K562 (cell line): ENCODE data around the gene DDR1.

ENCODE experiments used
- ATF3 ChIP-seq, 2 experiments: fragments of 450-650 bp in 1 of 2; sonication (generic) in 1 of 2; formaldehyde crosslinking in 1 of 2; IDR thresholded peaks in 1 of 2; conservative IDR thresholded peaks in 1 of 2; 2 replicates each; pipeline versions ENCODE4 v1.6.1 to v1.8.1; 2016 to 2023; ENCODE audit warnings: mild to moderate bottlenecking in 2 of 2, moderate library complexity in 2 of 2, inconsistent platforms in 1 of 2, missing genetic modification reagents in 1 of 2
- CTCF ChIP-seq, 3 experiments: IDR thresholded peaks in 2 of 3; conservative IDR thresholded peaks in 1 of 3; 2 replicates each; pipeline ENCODE4 v1.5.1; 2011 to 2012; ENCODE audit warnings: low read length in 3 of 3, mild to moderate bottlenecking in 3 of 3, control low read depth in 2 of 3, improper control_type of control experiment in 1 of 3, inconsistent platforms in 1 of 3, low read depth in 1 of 3, mixed read lengths in 1 of 3, moderate library complexity in 1 of 3; ENCODE audit not compliant: insufficient read depth in 2 of 3
- NR3C1 ChIP-seq: sonication (generic); formaldehyde crosslinking; IDR thresholded peaks from 2 replicates; pipeline ENCODE4 v1.8.1; 2022; ENCODE audit warnings: missing genetic modification reagents
- ZBTB33 ChIP-seq: sonication (generic); formaldehyde crosslinking; IDR thresholded peaks from 2 replicates; pipeline ENCODE4 v1.8.1; 2023; ENCODE audit warnings: mild to moderate bottlenecking, missing genetic modification reagents
- ZFX ChIP-seq: sonication (generic); formaldehyde crosslinking; IDR thresholded peaks from 2 replicates; pipeline ENCODE4 v1.8.0; 2022; ENCODE audit warnings: mild to moderate bottlenecking, missing genetic modification reagents, moderate library complexity
- ZKSCAN8 ChIP-seq: fragments of 200-800 bp; sonication (Bioruptor generic); IDR thresholded peaks from 2 replicates; pipeline ENCODE4 v1.6.1; 2016; ENCODE audit warnings: missing genetic modification characterization, missing compliant biosample characterization
- ZNF398 ChIP-seq: fragments of 250-450 bp; sonication (Bioruptor Pico); IDR thresholded peaks from 2 replicates; pipeline ENCODE4 v1.8.0; 2021; ENCODE audit warnings: moderate library complexity, mild to moderate bottlenecking, inconsistent platforms

GRCh38 chr6:30864325-30864724 is 20.0 kb upstream of the DDR1 start:
- TF ChIP-seq ZFX (no peak), ZNF398 (CRISPR knock-in tag) (no peak), ATF3 (IDR thresholded peaks at IDR 0.05) (no peak), ATF3 (CRISPR knock-in tag; conservative IDR thresholded peaks at IDR 0.05) (no peak), NR3C1 (CRISPR knock-in tag) (no peak), CTCF (IDR thresholded peaks at IDR 0.05 in 2 of 3, conservative IDR thresholded peaks at IDR 0.05 in 1 of 3; ENCODE audit: insufficient read depth in 2 of 3, low read depth in 1 of 3, low read length in 3 of 3) (no peak), ZKSCAN8 (CRISPR knock-in tag) (no peak), ZBTB33 (CRISPR knock-in tag) (no peak)
